Measurements from ENCODE around the gene HLA-DRA.

HLA-DRA gene

GRCh38 chr6:32475392-32476206 is 35.9 kb downstream of the HLA-DRA start:
- DNase-seq (ENCODE audit: low read depth), result no peak

GRCh38 chr6:32483968-32484613 is 44.4 kb downstream of the HLA-DRA start:
- no peak for DNase-seq (ENCODE audit: low read depth)

- no peak for DNase-seq (ENCODE audit: low read depth)
Measured at GRCh38 chr6:32484614-32484998, 44.9 kb downstream of the HLA-DRA start.

- DNase-seq (ENCODE audit: low read depth), result no peak
Measured at GRCh38 chr6:32488083-32488482, 48.4 kb downstream of the HLA-DRA start.

GRCh38 chr6:32491700-32492099 is 52.0 kb downstream of the HLA-DRA start:
- no peak for DNase-seq (ENCODE audit: low read depth)

- DNase-seq (ENCODE audit: low read depth), result no peak
Measured at GRCh38 chr6:32492351-32492750, 52.7 kb downstream of the HLA-DRA start.
